Measurements from ENCODE around the gene SLC26A1. TPM values are rescaled to one million over a fixed set of nuclear protein-coding genes. Genes with fewer than 3 reads are reported as not detected.

SLC26A1 gene
- total RNA-seq, 1 donor from 2014 or later = under 0.01 TPM

GRCh38 chr4:1028574-1029220 is 35.5 kb upstream of the SLC26A1 start:
- DNase-seq (ENCODE audit: low read depth, low spot score) = no peak

GRCh38 chr4:1027915-1028238 is 34.7 kb upstream of the SLC26A1 start:
- no peak for DNase-seq (ENCODE audit: low read depth, low spot score)

GRCh38 chr4:1027219-1027914 is 34.2 kb upstream of the SLC26A1 start:
- DNase-seq (ENCODE audit: low read depth, low spot score) = no peak

- no peak for DNase-seq (ENCODE audit: low read depth, low spot score)
Measured at GRCh38 chr4:1026115-1026514, 32.9 kb upstream of the SLC26A1 start.

GRCh38 chr4:1024882-1025545 is 31.8 kb upstream of the SLC26A1 start:
- DNase-seq (ENCODE audit: low read depth, low spot score) = no peak

GRCh38 chr4:1023895-1024740 is 30.9 kb upstream of the SLC26A1 start:
- no peak for DNase-seq (ENCODE audit: low read depth, low spot score)

GRCh38 chr4:1023075-1023640 is 30.0 kb upstream of the SLC26A1 start:
- DNase-seq (ENCODE audit: low read depth, low spot score) = no peak

- no peak for DNase-seq (ENCODE audit: low read depth, low spot score)
Measured at GRCh38 chr4:1022739-1023066, 29.5 kb upstream of the SLC26A1 start.

GRCh38 chr4:1022051-1022738 is 29.0 kb upstream of the SLC26A1 start:
- no peak for DNase-seq (ENCODE audit: low read depth, low spot score)

- DNase-seq (ENCODE audit: low read depth, low spot score) = no peak
Measured at GRCh38 chr4:1021386-1022050, 28.3 kb upstream of the SLC26A1 start.

GRCh38 chr4:1019729-1020470 is 26.7 kb upstream of the SLC26A1 start:
- no peak for DNase-seq (ENCODE audit: low read depth, low spot score)

- no peak for DNase-seq (ENCODE audit: low read depth, low spot score)
Measured at GRCh38 chr4:1019320-1019719, 26.1 kb upstream of the SLC26A1 start.

- DNase-seq (ENCODE audit: low read depth, low spot score) = no peak
Measured at GRCh38 chr4:1018147-1019020, 25.2 kb upstream of the SLC26A1 start.

GRCh38 chr4:1017706-1018105 is 24.5 kb upstream of the SLC26A1 start:
- no peak for DNase-seq (ENCODE audit: low read depth, low spot score)

- no peak for DNase-seq (ENCODE audit: low read depth, low spot score)
Measured at GRCh38 chr4:1017211-1017610, 24.0 kb upstream of the SLC26A1 start.

- DNase-seq (ENCODE audit: low read depth, low spot score) = no peak
Measured at GRCh38 chr4:1015746-1016145, 22.5 kb upstream of the SLC26A1 start.

- DNase-seq (ENCODE audit: low read depth, low spot score) = no peak
Measured at GRCh38 chr4:1015179-1015578, 22.0 kb upstream of the SLC26A1 start.

GRCh38 chr4:1014291-1015167 is 21.3 kb upstream of the SLC26A1 start:
- no peak for DNase-seq (ENCODE audit: low read depth, low spot score)
